Stomach (tissue), 4 donors: ENCODE data around the gene MYL3.

ENCODE experiments used
- EP300 ChIP-seq: sonication (generic); formaldehyde crosslinking; IDR thresholded peaks from one replicate; pipeline ENCODE4 v1.6.1; 2017; ENCODE audit warnings: antibody characterized with exemption
- POLR2A ChIP-seq, 4 donors: fragments of 450-650 bp; IDR thresholded peaks; one replicate each; pipeline ENCODE4 v1.6.1; 2016; ENCODE audit warnings: antibody characterized with exemption in 4 of 4, control low read depth in 2 of 4, mild to moderate bottlenecking in 1 of 4, moderate library complexity in 1 of 4
- POLR2AphosphoS5 ChIP-seq, 3 donors: sonication (generic); formaldehyde crosslinking; IDR thresholded peaks; one replicate each; pipeline ENCODE4 v1.6.1; 2016; ENCODE audit warnings: antibody characterized with exemption in 3 of 3
- TF ChIP-seq, protein P1 (sequence below), 7 experiments: fragments of 450-650 bp in 4 of 7; fragments of 200-600 bp in 3 of 7; sonication (generic) in 3 of 7; IDR thresholded peaks; one replicate each; pipeline ENCODE4 v1.5.1; 2016 to 2019; ENCODE audit warnings: antibody characterized with exemption in 7 of 7, control low read depth in 2 of 7, mild to moderate bottlenecking in 1 of 7

DNA sequence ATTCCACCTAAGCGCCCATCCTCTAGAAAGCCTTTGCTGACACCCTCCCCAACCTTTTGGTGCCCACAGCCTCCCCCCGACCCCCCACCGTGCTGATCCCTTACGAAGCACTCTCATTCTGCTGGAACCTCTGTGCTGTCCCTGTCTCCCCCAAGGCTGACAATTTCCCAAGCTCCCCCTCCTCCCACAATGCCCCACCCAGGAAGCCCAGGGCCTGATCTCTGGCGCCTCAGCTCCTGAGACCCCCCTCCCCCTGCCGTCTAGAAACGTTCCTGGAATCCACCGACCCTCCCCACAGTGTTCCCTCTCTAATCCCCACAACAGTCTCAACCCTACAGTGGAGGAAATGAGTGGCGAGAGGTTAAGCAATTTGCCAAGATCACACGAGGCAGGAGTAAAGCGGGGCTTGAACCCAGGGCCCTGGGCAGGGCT lies 18.3 kb downstream of the MYL3 start:
- TF ChIP-seq POLR2A (IDR thresholded peaks at IDR 0.05) (no peak), POLR2AphosphoS5 (IDR thresholded peaks at IDR 0.05) (no peak), EP300 (no peak)
- TF ChIP-seq, protein P1, sequence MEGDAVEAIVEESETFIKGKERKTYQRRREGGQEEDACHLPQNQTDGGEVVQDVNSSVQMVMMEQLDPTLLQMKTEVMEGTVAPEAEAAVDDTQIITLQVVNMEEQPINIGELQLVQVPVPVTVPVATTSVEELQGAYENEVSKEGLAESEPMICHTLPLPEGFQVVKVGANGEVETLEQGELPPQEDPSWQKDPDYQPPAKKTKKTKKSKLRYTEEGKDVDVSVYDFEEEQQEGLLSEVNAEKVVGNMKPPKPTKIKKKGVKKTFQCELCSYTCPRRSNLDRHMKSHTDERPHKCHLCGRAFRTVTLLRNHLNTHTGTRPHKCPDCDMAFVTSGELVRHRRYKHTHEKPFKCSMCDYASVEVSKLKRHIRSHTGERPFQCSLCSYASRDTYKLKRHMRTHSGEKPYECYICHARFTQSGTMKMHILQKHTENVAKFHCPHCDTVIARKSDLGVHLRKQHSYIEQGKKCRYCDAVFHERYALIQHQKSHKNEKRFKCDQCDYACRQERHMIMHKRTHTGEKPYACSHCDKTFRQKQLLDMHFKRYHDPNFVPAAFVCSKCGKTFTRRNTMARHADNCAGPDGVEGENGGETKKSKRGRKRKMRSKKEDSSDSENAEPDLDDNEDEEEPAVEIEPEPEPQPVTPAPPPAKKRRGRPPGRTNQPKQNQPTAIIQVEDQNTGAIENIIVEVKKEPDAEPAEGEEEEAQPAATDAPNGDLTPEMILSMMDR (IDR thresholded peaks at IDR 0.05), result no peak
